ENCODE data around the gene PNPLA6. TPM values are rescaled to one million over a fixed set of nuclear protein-coding genes. Genes with fewer than 3 reads are reported as not detected.

The PNPLA6 gene
- polyA plus RNA-seq, 1 donor, result 45.4 TPM

Other genes with a start within 250 kb of the PNPLA6 start
- gene INSR, start 241.3 kb upstream of the PNPLA6 start, polyA plus RNA-seq, result 27.7 TPM
- gene ARHGEF18, start 186.8 kb upstream of the PNPLA6 start, polyA plus RNA-seq, result 27.8 TPM
- 7.9 TPM for gene PEX11G, start 46.7 kb upstream of the PNPLA6 start, polyA plus RNA-seq
- 68.0 TPM for gene ZNF358, start 19.6 kb upstream of the PNPLA6 start, polyA plus RNA-seq
- gene MCOLN1, start 13.1 kb upstream of the PNPLA6 start, polyA plus RNA-seq, result 18.1 TPM
- 73.9 TPM for gene CAMSAP3, start 60.1 kb downstream of the PNPLA6 start, polyA plus RNA-seq
- 29.1 TPM for gene XAB2, start 93.8 kb downstream of the PNPLA6 start, polyA plus RNA-seq
- gene PET100, start 94.1 kb downstream of the PNPLA6 start, polyA plus RNA-seq, result 47.5 TPM
- 1.5 TPM for gene PCP2, start 98.0 kb downstream of the PNPLA6 start, polyA plus RNA-seq
- 146 TPM for gene STXBP2, start 101.4 kb downstream of the PNPLA6 start, polyA plus RNA-seq
- 1.1 TPM for gene RETN, start 133.3 kb downstream of the PNPLA6 start, polyA plus RNA-seq
- gene MCEMP1, start 141.4 kb downstream of the PNPLA6 start, polyA plus RNA-seq, result 0.06 TPM
- 51.2 TPM for gene TRAPPC5, start 145.1 kb downstream of the PNPLA6 start, polyA plus RNA-seq
- 0.28 TPM for gene FCER2, start 166.4 kb downstream of the PNPLA6 start, polyA plus RNA-seq
- 0.57 TPM for gene CLEC4G, start 196.4 kb downstream of the PNPLA6 start, polyA plus RNA-seq
- 14.4 TPM for gene CD209, start 211.8 kb downstream of the PNPLA6 start, polyA plus RNA-seq
- gene CLEC4M, start 227.5 kb downstream of the PNPLA6 start, polyA plus RNA-seq, result 0.09 TPM